ENCODE measurements around the gene THBD. TPM values are rescaled to one million over a fixed set of nuclear protein-coding genes. Genes with fewer than 3 reads are reported as not detected.

The THBD gene
- total and polyA plus RNA-seq, 2 donors (not counting 1 experiment from before 2014, with no cell fraction given): 0.99 to 8.4 TPM

- no peaks in the 10 kb centered on the region for H3K9me3 ChIP-seq (ENCODE audit: control insufficient read depth, insufficient read depth, low read depth, low read length)
- H3K36me3 ChIP-seq (ENCODE audit: control insufficient read depth, insufficient read depth, low read length): no peaks in the 10 kb centered on the region
- no peak for DNase-seq (ENCODE audit: low read depth in 2 of 2)
- H3K4me1 ChIP-seq (ENCODE audit: control insufficient read depth, extremely low read depth, insufficient read depth, low read length): no peaks in the 10 kb centered on the region
- no peaks in the 10 kb centered on the region for H4K20me1 ChIP-seq (ENCODE audit: control insufficient read depth, extremely low read depth, insufficient read depth, low read length)
- H2AFZ ChIP-seq (ENCODE audit: low read length): no peak overlapping the region
- TF ChIP-seq CTCF (conservative IDR thresholded peaks at IDR 0.05 in 1 of 2, IDR thresholded peaks at IDR 0.05 in 1 of 2; ENCODE audit: low read depth in 1 of 2, low read length in 2 of 2) (no peak), EZH2 (IDR thresholded peaks at IDR 0.05; ENCODE audit: low read length, missing control alignments) (no peak)
- peak overlapping the region in 2 of 4 experiments; percentile 20 to 55 for H3K4me3 ChIP-seq (replicated peaks in 1 of 4; ENCODE audit: control extremely low read depth in 1 of 4, insufficient read depth in 1 of 4, low read depth in 3 of 4, low read length in 4 of 4)
- H3K27me3 ChIP-seq (ENCODE audit: control insufficient read depth, insufficient read depth, low read length): peaks cover 3% of the 10 kb centered on the region
- H3K79me2 ChIP-seq (ENCODE audit: control insufficient read depth, insufficient read depth, low read length): peaks cover 3% of the 10 kb centered on the region
- peak overlapping the region; percentile 37 for H3K4me2 ChIP-seq (ENCODE audit: extremely low read depth, insufficient read depth, low read length)
- no peak overlapping the region for H3K27ac ChIP-seq (ENCODE audit: insufficient read depth, low read length)
- H3K9ac ChIP-seq (ENCODE audit: insufficient read depth, low read length): no peak overlapping the region
Measured at GRCh38 chr20:23047001-23047737, 2.3 kb downstream of the THBD start.

GRCh38 chr20:23046431-23046830 is 3.0 kb downstream of the THBD start:
- Histone ChIP-seq H3K9me3 (ENCODE audit: control insufficient read depth, insufficient read depth, low read depth, low read length) (no peaks in the 10 kb centered on the region), H3K27ac (ENCODE audit: insufficient read depth, low read length) (no peak overlapping the region), H3K9ac (ENCODE audit: insufficient read depth, low read length) (no peak overlapping the region), H2AFZ (ENCODE audit: low read length) (no peak overlapping the region), H3K79me2 (ENCODE audit: control insufficient read depth, insufficient read depth, low read length) (peaks cover 3% of the 10 kb centered on the region), H4K20me1 (ENCODE audit: control insufficient read depth, extremely low read depth, insufficient read depth, low read length) (no peaks in the 10 kb centered on the region), H3K27me3 (ENCODE audit: control insufficient read depth, insufficient read depth, low read length) (peaks cover 5% of the 10 kb centered on the region), H3K4me3 (replicated peaks in 1 of 4; ENCODE audit: control extremely low read depth in 1 of 4, insufficient read depth in 1 of 4, low read depth in 3 of 4, low read length in 4 of 4) (peak overlapping the region in 1 of 4 experiments; percentile 20), H3K36me3 (ENCODE audit: control insufficient read depth, insufficient read depth, low read length) (no peaks in the 10 kb centered on the region), H3K4me2 (ENCODE audit: extremely low read depth, insufficient read depth, low read length) (no peak overlapping the region), H3K4me1 (ENCODE audit: control insufficient read depth, extremely low read depth, insufficient read depth, low read length) (no peaks in the 10 kb centered on the region)
- TF ChIP-seq CTCF (conservative IDR thresholded peaks at IDR 0.05 in 1 of 2, IDR thresholded peaks at IDR 0.05 in 1 of 2; ENCODE audit: low read depth in 1 of 2, low read length in 2 of 2) (no peak), EZH2 (IDR thresholded peaks at IDR 0.05; ENCODE audit: low read length, missing control alignments) (no peak)
- DNase-seq (ENCODE audit: low read depth in 2 of 2): no peak

- Histone ChIP-seq H3K4me1 (ENCODE audit: control insufficient read depth, extremely low read depth, insufficient read depth, low read length) (no peaks in the 10 kb centered on the region), H3K79me2 (ENCODE audit: control insufficient read depth, insufficient read depth, low read length) (peaks cover 3% of the 10 kb centered on the region), H3K27me3 (ENCODE audit: control insufficient read depth, insufficient read depth, low read length) (peaks cover 5% of the 10 kb centered on the region), H3K4me2 (ENCODE audit: extremely low read depth, insufficient read depth, low read length) (no peak overlapping the region), H3K36me3 (ENCODE audit: control insufficient read depth, insufficient read depth, low read length) (no peaks in the 10 kb centered on the region), H3K9me3 (ENCODE audit: control insufficient read depth, insufficient read depth, low read depth, low read length) (no peaks in the 10 kb centered on the region), H2AFZ (ENCODE audit: low read length) (no peak overlapping the region), H3K27ac (ENCODE audit: insufficient read depth, low read length) (no peak overlapping the region), H3K9ac (ENCODE audit: insufficient read depth, low read length) (no peak overlapping the region), H3K4me3 (replicated peaks in 1 of 4; ENCODE audit: control extremely low read depth in 1 of 4, insufficient read depth in 1 of 4, low read depth in 3 of 4, low read length in 4 of 4) (no peak overlapping the region), H4K20me1 (ENCODE audit: control insufficient read depth, extremely low read depth, insufficient read depth, low read length) (no peaks in the 10 kb centered on the region)
- TF ChIP-seq CTCF (conservative IDR thresholded peaks at IDR 0.05 in 1 of 2, IDR thresholded peaks at IDR 0.05 in 1 of 2; ENCODE audit: low read depth in 1 of 2, low read length in 2 of 2): no peak
- no peak for TF ChIP-seq EZH2 (IDR thresholded peaks at IDR 0.05; ENCODE audit: low read length, missing control alignments)
- no peak for DNase-seq (ENCODE audit: low read depth in 2 of 2)
Measured at GRCh38 chr20:23043376-23043775, 6.1 kb downstream of the THBD start.
